ENCODE data around the gene SND1. TPM values are rescaled to one million over a fixed set of nuclear protein-coding genes. Genes with fewer than 3 reads are reported as not detected.

Gene SND1
- polyA plus RNA-seq, 3 donors: 158 to 177 (median 163) TPM

GRCh38 chr7:127682140-127682539 lies 30.1 kb downstream of the SND1 start:
- DNase-seq (ENCODE audit: low read depth in 3 of 3, low spot score in 2 of 3): no peak

DNA sequence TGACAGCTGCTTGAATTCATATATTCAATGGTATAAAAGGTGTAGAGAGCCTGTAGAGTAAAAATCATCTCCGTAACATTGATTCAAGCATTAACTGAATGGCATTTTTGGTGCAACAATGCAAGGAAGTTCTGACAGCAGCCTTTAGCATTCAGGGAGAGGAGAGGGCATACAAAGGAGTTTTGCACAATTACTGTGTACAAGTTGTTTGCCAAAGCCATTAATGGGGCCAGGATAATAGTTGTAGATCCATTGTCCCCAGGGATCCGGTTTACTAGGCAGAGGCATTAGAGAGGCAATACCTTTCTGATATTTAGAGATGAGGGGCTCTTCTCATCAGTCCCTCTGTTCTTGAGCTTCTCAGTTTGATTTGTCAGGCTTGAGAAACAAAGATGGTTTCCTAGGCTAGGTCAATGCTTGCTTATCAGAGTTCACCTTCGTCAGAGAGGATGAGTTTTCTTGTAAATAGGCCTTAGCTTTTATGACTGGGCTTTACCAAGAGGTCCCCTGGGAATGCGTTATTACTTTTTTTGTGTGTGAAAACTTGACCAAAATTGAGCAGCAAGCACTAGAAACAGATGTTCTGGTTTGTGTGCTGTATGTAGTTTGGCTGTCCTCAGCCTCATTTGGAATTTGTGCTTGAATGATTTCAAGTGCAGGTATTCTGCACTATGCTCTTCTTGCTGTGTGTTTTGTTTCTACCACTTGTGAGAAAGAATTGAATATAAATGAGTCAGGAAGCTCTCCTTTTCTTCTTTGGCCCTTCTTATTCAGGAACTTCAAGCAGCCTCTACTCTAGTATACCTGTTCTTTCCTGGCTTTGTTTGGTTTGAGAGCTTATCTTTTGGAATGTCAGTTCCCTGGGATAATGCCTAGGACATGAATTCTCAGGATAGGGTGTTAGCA lies 32.0 kb downstream of the SND1 start:
- DNase-seq (ENCODE audit: low read depth in 3 of 3, low spot score in 2 of 3): no peak

DNA sequence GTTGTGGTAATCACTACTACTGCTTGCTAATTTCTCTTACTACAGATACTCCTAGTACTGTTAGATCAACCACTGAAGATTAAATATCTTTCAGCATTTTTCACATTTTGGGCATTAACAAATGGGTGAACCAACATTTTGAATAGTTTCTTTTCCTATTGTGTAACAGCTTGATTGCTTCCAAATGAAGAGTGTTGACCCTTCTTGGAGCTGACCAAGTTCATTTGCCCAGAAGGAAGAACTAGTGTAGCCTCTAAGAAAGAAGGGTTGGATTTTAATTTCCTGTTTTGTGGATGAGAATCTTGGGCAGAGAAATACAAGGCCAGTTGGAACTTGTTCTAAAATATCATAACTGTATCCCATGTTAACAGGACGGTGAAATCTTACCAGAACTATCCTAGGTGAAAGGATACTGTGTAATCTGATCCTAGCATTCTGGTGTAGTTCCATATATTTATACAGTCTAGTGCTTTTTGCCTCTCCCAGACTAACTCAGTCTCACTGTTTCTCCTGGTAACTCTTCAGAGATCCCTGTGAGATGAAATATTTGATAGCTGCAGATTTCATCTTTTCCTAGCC lies 37.3 kb downstream of the SND1 start:
- no peak for DNase-seq (ENCODE audit: low read depth in 3 of 3, low spot score in 2 of 3)

DNA sequence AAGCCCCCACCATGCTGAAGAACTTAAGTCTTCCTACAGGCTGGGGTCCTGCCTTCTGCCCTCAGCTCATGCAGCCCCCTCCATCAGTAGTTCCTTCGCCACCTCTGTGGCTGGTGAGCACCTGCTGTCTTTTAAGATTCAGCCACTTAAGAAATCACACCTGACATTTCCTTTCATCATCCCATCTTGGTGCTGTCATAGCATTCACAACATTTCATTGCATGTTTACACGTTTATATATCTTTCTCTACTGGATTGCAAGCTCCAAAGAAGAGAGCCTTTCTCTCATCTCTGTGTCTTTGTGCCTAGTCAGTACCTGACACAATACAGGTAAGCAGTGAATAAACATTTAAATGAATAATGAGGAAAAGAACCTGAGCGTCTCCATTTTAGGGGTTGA lies 38.3 kb downstream of the SND1 start:
- DNase-seq (ENCODE audit: low read depth in 3 of 3, low spot score in 2 of 3): no peak

DNA sequence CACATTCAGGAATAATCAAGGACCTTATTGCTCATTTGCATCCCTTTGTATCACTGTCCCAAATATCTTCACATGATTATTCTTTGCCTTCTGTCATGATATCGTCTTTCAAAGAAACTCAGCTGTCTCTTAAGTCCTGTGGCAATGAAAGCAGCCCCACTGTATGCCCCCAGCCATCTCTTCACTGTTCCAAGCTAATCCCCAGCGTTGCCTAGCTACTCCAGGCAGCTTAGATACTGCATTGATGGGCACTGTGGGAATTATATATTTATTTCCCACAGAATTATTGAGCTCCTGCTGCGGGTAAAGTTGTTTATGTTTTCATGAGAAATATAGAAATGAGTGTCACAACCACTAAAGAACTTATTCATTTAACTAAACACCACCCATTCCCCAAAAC lies 38.8 kb downstream of the SND1 start:
- DNase-seq (ENCODE audit: low read depth in 3 of 3, low spot score in 2 of 3): no peak

- DNase-seq (ENCODE audit: low read depth in 3 of 3, low spot score in 2 of 3): no peak
Measured at GRCh38 chr7:127692200-127692599, 40.2 kb downstream of the SND1 start.

DNA sequence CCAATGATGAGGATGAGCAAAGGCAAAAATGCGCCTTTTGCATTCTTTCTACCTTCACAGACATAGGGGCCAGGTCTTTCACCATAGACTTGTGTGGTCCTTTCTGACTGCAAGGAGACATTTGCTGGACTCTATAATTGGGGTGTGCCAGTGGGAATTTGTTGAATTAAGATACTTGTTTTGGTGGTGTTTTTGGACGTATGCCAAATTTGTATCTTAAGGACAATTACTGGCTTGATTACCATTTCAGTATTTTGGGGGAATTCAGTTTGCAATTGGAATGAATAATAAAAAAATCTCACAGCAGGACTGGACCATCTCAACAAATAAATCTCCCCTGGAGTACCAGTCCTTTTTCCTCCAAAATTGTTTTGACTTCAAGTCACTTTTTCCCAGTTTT lies 47.9 kb downstream of the SND1 start:
- no peak for DNase-seq (ENCODE audit: low read depth in 3 of 3, low spot score in 2 of 3)

DNA sequence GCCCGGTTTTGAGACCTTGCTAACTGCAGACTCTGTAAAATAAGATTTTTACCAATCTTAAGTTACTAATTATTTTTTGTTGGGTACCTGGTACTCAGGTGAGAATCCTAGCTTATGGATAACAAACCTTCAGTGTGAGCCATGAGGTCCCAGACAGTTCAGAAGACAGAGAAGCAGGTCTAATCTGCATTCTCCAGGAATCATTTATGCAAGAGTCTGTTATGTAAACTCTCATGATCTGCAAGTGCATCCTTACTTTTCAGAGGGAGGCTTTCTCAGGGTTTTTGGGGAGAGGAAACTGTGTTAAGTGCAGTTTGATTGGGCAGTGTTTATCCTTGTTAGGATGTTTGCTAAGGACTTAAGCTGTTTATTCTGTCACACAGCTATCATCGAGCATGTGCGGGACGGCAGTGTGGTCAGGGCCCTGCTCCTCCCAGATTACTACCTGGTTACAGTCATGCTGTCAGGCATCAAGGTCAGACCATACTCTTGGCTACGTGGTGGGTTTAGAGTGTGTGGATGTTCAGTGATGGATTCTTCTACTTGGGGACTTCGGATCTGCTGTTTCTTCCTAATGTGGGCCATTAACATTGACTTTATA lies 50.2 kb downstream of the SND1 start:
- DNase-seq (ENCODE audit: low read depth in 3 of 3, low spot score in 2 of 3): no peak

- no peak for DNase-seq (ENCODE audit: low read depth in 3 of 3, low spot score in 2 of 3)
Measured at GRCh38 chr7:127702938-127703337, 50.9 kb downstream of the SND1 start.

DNA sequence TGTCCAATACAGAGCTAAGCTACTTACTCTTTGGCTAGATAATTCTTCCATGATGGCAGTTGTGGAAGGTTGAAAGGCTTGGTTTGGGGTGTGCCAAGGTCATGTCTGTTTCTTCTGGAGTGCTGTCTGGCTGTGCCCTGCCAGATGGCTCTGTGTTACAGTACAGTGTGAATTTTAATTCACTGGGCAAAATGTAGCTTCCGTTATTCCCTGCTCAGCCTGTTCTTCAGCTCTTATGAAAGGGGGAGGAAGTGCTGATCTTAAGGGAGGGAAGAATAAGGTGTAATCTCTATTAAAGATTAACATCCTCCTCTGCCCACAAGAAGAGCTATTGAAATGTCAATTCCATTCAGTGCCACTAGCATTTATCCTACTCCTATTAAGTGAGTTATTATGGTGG lies 52.2 kb downstream of the SND1 start:
- no peak for DNase-seq (ENCODE audit: low read depth in 3 of 3, low spot score in 2 of 3)

DNA sequence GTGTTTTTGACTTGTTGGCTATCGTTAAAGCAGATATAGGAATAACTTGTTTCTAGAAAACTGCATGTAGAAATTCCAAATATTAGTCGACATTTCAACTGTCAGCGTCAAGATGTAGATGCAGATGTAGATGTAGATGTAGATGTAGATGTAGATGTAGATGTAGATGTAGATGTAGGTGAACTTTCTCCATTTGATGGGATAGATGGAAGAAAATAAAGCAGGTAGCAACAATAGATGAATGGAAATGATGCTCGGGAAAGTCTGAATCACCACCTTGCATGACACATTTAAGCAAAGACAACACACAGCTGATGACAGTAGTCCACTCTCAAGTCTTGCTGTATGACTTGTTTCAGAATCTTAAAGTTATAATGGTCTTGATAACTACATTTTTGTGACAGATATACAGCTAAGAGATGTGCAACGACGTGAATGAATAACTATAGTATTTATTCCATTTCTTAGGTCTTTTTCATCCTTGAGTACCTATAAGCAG lies 53.5 kb downstream of the SND1 start:
- no peak for DNase-seq (ENCODE audit: low read depth in 3 of 3, low spot score in 2 of 3)

- DNase-seq (ENCODE audit: low read depth in 3 of 3, low spot score in 2 of 3): no peak
Measured at GRCh38 chr7:127706766-127707165, 54.8 kb downstream of the SND1 start.

GRCh38 chr7:127708201-127708600 lies 56.2 kb downstream of the SND1 start:
- DNase-seq (ENCODE audit: low read depth in 3 of 3, low spot score in 2 of 3): no peak

DNA sequence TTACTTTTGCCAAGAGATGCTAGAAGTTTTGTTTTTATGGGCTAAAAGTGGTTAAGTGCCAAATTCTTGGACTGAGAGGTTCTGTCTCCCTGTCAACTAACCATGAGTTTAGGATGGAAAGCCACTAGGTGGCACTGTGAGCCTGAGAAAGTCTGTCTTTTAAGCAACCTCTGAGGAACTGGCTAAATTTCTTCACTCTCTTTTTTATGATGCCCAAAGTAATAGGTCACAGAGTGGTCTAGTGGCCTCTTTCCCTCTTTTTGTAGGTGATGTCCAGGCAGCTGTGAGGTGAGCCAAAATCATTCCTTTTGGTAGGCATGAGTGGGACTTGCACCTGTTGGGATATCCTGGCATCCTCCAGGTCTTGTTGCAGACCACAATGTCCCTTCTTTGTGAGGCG lies 56.8 kb downstream of the SND1 start:
- peak; percentile 40 to 70 (median 59) for DNase-seq (ENCODE audit: low read depth in 3 of 3, low spot score in 2 of 3)

DNA sequence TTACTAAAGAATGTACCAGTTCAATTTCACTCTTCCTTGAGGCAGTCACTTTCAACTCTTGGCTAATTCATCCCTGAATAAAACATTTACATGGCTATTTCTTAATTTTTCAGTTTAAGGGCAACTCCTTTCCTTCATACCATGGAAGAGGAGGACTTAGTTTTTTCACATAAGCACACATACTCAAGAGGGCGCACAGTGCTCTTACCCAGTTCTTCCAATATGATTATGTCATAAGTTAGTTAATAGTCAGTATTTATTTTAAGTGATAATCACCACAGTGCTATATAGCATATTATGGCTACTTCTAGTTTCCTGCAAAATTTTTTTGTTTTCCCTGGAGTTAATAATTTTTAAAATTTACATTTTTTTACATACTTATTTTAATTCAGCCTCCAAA lies 58.6 kb downstream of the SND1 start:
- DNase-seq (ENCODE audit: low read depth in 3 of 3, low spot score in 2 of 3): no peak

DNA sequence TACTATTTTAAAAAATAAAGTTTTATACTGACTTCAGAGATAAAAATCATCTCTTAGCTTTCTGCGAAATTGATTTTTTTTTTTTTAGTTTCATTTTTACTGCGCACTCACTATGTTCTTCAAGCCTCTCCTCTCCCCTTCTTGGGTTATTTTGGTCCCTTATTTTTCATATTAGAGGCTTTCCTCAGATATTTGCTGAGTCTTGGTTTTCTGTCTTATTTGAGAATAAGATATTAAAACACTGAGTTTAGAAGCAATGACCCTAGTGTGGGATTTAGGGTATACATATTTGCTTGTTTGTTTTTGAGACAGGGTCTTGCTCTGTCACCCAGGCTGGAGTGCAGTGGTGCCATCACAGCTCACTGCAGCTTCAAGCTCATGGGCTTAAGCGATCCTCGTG lies 59.9 kb downstream of the SND1 start:
- no peak for DNase-seq (ENCODE audit: low read depth in 3 of 3, low spot score in 2 of 3)

- no peak for DNase-seq (ENCODE audit: low read depth in 3 of 3, low spot score in 2 of 3)
Measured at GRCh38 chr7:127713006-127713405, 61.0 kb downstream of the SND1 start.

DNA sequence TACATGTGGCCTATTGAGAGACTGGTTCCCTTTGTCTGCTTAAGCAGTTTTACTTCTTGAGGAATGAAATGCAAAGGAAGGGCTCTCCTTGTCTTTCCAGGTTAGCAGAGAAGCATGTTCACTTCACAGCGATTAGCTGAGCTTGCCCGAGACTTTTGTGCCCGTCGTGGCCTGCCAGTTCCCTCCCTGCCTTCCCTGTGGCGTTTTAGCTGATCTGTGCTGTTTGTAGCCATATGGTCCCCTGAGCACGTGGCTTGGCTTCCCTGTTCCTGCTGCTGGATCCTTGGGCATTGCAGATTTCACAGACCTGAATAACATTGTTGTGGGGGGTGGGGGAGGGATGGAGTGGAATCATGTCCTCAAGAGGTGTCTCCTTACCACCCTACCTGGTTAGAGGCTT lies 61.8 kb downstream of the SND1 start:
- DNase-seq (ENCODE audit: low read depth in 3 of 3, low spot score in 2 of 3): no peak

- no peak for DNase-seq (ENCODE audit: low read depth in 3 of 3, low spot score in 2 of 3)
Measured at GRCh38 chr7:127715272-127715671, 63.3 kb downstream of the SND1 start.

GRCh38 chr7:127715901-127716300 lies 63.9 kb downstream of the SND1 start:
- no peak for DNase-seq (ENCODE audit: low read depth in 3 of 3, low spot score in 2 of 3)

- no peak for DNase-seq (ENCODE audit: low read depth in 3 of 3, low spot score in 2 of 3)
Measured at GRCh38 chr7:127717502-127718339, 65.7 kb downstream of the SND1 start.

Data from right renal cortex interstitium (tissue), 3 donors.